Measurements from ENCODE around the gene FAM163A.
"Not testable (repeated sequence)": the region's sequence is repeated elsewhere in the genome, so short reads cannot be mapped to it uniquely, and the experiment has no call there.

Gene FAM163A

GRCh38 chr1:179742717-179743678 lies at the start of gene FAM163A:
FAM163A (plus strand) TSS chr1:179743291; CDS start chr1:179813098, 69,807 bp downstream.
- DNase-seq = no peak

DNA sequence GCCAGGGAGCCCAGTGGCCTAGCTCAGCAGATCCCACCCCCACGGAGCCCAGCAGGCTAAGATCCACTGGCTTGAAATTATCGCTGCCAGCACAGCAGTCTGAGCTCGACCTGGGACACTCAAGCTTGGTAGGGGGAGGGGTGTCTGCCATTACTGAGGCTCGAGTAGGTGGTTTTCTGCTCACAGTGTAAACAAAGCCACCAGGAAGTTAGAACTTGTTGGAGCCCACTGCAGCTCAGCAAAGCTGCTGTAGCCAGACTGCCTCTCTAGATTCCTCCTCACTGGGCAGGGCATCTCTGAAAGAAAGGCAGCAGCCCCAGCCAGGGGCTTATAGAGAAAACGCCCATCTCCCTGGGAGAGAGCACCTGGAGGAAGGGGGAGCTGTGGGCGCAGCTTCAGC lies 48.6 kb upstream of the FAM163A start:
- not testable (repeated sequence) for DNase-seq

- no peak for DNase-seq
These were observed 40.0 kb upstream of the FAM163A start for GRCh38 chr1:179702946-179703539.

DNA sequence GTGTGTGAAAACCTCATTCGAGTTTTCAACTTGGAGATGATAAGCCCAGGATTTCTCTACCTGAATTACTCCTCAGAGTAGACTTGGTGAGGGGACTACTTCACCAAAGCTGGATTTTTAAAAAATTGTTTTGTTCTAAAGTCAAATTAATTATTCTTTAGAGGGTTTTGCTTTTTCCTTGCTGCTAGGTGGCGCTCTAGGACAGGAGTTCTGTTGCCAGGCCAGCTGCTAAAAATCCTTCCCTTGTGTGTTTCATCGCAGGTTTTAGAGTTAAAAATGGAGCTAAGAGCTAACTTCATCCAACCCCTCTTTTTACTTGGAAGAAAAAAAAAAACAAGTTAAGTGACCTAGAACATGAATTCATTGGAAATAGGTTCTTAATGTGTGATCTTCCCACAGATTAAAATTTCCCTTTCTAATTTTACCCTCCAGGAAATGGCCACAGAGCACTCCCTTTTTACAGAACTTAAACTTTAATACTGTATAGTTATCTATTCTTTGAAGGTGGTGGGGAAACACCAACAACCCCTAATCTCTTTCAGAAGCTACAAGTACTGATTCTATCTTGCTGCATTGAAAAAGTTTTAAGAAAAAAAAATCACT lies 36.7 kb upstream of the FAM163A start:
- DNase-seq = peak; percentile 76

GRCh38 chr1:179707406-179707805 lies 35.7 kb upstream of the FAM163A start:
- no peak for DNase-seq

- DNase-seq = no peak
These were observed 34.5 kb upstream of the FAM163A start for GRCh38 chr1:179708434-179709195.

GRCh38 chr1:179709841-179710329 lies 33.2 kb upstream of the FAM163A start:
- DNase-seq = no peak

- no peak for DNase-seq
These were observed 28.9 kb upstream of the FAM163A start for GRCh38 chr1:179714159-179714558.

- DNase-seq = no peak
These were observed 28.5 kb upstream of the FAM163A start for GRCh38 chr1:179714623-179715022.

DNA sequence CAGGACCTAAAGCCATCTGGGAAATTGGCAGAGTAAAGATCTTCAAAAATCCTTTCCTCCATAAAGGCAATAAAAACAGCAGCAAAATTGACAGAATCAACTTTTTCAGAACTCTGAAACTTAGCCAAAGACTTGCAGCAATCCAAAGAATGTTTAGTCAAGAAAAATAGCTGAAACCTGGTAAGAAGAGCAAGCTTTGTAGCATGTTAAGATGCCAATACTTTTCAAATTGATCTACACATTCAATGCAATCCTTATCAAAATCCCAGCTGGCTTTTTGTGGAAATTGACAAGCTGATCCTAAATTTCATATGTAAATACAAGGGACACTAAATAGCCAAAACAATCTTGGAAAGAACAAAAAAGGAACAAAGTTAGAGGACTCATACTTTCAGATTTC lies 23.8 kb upstream of the FAM163A start:
- DNase-seq = no peak

GRCh38 chr1:179728271-179728670 lies 14.8 kb upstream of the FAM163A start:
- DNase-seq = peak; percentile 55

DNA sequence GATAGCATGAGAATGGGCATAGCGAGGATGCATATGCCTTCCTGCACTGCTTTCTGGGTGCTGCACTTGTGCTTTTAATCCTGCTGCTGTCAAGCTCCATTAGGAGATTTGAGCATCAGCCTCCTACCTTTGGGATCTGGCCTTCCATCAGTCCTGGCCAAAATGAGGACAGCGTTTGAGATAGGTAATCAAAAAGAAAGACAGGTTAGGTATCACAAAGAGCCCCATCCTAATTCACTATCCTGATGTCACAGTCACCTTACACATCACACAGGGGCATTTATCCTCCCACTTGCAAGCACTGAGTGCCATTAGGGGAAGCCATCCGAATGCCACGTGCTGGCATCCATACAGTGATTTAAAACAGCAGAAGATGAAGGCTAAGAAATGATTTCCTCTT lies 13.2 kb upstream of the FAM163A start:
- no peak for DNase-seq

- no peak for DNase-seq
These were observed 11.4 kb upstream of the FAM163A start for GRCh38 chr1:179731643-179732042.

GRCh38 chr1:179742291-179742690 lies 800 bp upstream of the FAM163A start:
- DNase-seq = no peak

GRCh38 chr1:179743679-179744400 lies 749 bp downstream of the FAM163A start:
- no peak for DNase-seq

DNA sequence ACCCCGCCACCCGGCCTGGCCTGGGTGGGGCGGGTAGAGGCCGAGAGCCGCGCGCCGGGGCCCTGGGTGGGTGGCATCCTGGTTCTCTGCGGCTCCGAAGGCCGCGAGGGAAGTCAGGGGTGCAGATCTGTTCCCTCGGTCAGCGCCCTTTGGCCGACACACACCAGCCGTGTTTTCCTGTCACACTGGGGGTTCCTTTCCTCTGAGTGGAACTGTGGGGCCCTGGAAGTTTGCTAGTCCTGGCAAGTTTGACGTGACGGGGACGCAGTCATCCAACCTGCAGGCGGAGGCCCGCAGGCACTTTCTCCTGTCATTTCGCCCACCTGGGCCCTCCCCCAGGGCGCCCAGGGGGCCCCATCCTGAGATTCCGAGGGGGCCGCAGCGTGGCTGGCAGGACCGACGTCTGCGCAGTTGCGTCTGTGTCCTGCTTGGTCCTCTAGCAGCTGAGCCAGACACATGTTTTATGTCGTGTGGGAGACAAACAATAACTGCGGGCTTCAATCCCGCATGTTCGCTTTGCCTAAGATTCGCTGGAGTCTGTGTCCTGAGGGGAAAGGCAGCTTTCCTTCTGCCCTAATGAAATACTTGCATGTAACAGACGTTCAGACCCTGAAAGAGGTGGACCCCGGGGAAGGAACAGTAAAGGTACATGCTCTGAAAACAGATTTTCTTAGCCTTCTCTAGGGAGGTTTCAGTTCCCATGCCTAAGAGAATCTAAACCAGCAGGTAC lies 1.5 kb downstream of the FAM163A start:
- DNase-seq = no peak

- DNase-seq = no peak
These were observed 2.1 kb downstream of the FAM163A start for GRCh38 chr1:179745131-179745611.

- DNase-seq = no peak
These were observed 2.7 kb downstream of the FAM163A start for GRCh38 chr1:179745743-179746142.

DNA sequence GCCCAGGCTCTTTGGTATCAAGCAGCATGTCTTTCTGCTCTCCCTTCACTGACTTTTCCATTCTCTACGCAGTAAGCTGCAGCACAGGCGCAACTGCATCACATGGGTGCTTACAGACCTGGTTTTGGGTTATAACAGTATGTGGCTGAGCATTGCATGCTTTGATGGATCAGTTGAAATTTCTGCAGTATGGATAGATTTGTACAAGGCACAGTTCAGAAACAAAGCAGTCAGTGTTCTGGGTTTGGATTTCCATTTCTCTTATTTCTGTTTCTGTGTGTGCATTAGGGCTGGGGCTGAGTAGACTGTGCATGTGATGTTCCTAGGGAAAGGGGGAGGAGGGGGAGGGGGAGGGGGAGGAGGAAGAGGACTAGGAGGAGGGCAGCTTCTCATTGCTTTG lies 4.5 kb downstream of the FAM163A start:
- DNase-seq = no peak

- DNase-seq = no peak
These were observed 5.7 kb downstream of the FAM163A start for GRCh38 chr1:179748772-179749171.

DNA sequence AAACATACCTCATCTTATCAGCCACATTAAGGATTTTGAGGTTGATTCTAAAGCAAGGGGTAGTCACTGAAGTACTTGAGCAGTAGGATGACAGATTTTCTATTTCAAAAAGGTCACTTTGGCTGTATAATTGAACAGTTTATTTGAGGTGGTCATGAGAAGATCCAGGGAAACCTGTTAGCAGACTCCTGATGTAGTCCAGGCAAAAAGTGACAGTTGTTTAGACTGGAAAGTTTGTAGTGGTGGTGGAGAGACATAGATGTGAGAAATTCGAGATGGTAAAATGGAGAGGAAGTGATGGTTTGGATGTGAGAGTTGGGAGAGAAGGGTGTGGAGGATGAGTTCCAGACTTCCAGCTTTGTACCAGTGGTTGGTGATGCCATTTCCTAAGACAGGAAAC lies 7.5 kb downstream of the FAM163A start:
- no peak for DNase-seq

All from NCI-H1694 treated with DMSO at 0.1 percent for 48 hours (cell line).